Nucleus accumbens (tissue), 56 donors: ENCODE measurements around the gene SLC31A2.
"Not testable (repeated sequence)": the region's sequence is repeated elsewhere in the genome, so short reads cannot be mapped to it uniquely, and the experiment has no call there.

Experiments
- DNase-seq, 56 donors: peaks; one replicate each; lab custom pipeline; 2025; lab: John Stamatoyannopoulos, UW

SLC31A2 gene, protein sequence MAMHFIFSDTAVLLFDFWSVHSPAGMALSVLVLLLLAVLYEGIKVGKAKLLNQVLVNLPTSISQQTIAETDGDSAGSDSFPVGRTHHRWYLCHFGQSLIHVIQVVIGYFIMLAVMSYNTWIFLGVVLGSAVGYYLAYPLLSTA

DNA sequence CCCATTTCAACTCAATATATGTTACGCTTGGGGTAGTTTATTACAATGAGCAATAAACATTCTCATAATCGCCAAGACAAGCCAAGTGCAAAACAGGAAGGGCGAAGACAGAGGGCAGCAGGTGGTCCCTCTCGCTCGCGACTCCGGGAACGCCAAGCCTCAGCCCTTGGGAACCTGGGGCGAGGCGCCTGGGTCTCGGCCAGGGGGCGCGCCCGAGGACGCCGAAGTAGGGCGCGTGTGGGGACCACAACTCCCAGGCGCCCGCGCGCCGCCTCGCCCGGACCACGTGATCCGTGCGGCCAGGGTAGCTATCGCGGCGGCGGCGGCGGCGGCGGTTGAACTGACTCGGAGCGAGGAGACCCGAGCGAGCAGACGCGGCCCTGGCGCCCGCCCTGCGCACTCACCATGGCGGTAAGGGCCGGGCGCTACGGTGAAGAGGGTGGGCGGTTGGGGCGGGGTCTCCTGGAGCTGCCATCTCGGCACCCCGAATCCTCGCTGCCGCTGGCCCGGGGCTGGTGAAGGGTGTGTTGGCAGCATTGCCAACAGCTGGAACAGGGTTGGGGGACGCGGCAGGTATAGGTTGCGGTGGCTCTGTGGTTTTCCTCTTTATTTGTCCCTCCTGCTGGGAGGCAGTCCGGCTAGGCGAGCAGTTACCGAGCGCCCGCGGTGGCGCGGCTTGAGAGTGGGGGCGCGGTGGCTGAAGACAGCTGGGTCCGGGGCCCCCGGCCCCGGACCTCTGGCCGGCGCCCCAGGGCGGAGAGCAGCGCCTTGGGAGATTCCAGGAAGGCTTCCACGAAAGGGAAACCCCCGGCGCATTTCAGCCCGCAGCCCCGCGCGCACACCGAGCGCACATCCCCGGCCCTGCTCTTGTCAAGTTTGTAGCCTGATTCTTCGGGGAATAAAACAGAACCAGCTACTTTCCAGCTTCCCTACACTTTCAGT lies at the start of gene SLC31A2:
TSS of gene SLC31A2 (plus strand) at position 338 of the 942 bp plus-strand sequence. CDS start at position 406, 68 bp downstream.
- peak in 55 of 56 donors; percentile 47 to 95 (median 83) for DNase-seq

DNA sequence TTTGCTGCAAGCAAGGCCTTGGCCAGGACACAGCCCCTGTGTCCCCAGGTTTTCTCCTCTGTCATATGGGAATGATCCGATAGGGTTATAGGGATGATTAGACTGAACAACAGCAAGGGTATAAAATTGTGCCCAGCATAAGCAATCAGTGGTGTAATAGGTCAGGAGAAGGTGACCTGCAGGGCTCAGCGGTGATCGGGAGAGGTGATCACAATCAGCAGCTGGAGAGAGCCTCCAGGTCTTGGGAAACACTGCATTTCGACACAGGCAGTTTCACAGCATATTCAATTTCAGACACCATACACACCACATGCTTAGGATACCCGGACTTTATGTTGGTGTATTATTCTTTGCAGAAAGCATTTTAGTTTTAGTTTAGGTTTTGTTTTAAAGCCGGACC lies 45.5 kb upstream of the SLC31A2 start:
- DNase-seq: not testable (repeated sequence)

DNA sequence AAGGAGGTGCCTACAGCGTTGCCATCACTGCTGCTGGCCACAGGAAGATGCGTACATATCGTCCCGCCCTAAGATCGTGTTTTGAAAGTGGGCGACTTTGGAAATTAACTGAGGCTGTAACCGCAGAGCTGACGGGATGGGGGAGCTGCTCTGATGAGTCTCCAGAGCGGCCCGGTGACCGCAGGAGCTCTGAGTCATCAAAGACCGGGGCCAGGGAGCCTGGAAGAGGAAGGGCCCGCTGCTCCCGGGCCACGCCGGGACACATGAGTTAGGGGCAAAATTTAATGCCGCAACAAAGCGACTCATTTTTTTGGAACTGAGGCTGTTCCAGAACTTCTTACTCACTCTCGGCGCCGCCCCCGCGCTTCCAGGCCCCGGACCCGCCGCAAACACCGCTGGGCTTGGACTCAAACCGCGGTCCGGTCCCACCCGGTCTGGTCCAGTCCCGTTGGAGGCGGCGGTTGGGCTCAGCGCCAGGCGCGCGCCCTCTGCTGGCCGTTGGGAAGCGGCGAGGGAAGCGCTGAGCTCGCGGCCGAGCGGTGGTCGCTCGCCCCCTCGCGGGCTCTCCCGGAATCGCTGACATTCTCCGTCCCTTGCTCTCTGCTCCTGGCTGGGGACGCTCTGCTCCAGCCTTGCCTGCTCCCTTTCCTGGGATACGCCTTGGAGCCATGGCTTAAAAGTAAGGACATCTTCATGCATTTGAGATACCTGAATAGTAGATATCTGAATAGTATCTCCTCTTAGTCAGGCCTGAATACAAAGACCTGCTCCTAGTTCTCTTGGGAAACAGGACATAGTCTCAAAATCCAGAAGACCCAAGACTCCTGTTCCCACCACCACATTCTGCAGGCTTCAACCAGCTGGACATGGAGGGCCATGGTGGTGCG lies 39.5 kb upstream of the SLC31A2 start:
- peak in 13 of 56 donors; percentile 4 to 35 (median 15) for DNase-seq

DNA sequence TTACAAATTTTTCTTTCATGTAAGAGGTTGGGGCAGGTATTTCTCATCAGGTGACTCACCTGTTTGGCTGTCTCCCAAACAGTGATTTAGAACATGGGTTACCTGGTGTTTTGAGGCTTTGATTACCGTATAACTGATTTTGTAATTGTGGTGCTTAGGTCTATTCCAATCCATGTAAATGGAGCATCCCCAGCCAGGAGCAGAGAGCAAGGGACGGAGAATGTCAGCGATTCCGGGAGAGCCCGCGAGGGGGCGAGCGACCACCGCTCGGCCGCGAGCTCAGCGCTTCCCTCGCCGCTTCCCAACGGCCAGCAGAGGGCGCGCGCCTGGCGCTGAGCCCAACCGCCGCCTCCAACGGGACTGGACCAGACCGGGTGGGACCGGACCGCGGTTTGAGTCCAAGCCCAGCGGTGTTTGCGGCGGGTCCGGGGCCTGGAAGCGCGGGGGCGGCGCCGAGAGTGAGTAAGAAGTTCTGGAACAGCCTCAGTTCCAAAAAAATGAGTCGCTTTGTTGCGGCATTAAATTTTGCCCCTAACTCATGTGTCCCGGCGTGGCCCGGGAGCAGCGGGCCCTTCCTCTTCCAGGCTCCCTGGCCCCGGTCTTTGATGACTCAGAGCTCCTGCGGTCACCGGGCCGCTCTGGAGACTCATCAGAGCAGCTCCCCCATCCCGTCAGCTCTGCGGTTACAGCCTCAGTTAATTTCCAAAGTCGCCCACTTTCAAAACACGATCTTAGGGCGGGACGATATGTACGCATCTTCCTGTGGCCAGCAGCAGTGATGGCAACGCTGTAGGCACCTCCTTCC lies 37.9 kb upstream of the SLC31A2 start:
- not testable (repeated sequence) for DNase-seq

DNA sequence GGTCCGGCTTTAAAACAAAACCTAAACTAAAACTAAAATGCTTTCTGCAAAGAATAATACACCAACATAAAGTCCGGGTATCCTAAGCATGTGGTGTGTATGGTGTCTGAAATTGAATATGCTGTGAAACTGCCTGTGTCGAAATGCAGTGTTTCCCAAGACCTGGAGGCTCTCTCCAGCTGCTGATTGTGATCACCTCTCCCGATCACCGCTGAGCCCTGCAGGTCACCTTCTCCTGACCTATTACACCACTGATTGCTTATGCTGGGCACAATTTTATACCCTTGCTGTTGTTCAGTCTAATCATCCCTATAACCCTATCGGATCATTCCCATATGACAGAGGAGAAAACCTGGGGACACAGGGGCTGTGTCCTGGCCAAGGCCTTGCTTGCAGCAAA lies 32.0 kb upstream of the SLC31A2 start:
- DNase-seq: not testable (repeated sequence)

DNA sequence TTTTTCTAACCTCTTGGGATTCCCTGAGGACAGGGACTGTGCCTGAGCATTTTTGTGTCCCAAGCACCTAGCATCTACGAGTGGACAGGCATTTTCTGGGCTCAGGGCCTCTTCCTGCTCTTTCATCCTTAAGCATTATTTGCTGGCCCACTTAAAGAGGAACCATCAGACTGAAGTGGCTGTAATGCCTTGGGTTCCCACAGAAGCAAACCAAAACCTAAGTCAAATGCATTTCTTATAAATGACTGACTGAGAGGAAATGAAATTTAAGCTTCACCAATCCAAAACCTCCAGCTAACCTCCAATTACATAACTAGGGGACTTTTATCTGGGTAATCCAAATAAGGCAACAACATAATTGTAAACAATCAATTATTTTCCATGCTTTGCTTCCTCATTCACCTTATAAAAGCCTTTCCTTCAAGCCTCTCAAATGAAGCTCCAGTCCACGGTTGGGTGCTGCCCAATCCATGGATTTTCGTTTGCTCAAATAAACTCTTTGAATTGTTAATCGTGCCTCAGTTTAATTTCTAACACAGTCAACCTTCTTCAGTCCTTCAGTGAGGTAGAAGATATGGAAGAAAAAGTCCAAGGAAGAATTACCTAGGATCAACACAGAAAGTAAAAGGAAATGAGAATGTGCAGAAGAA lies 25.3 kb upstream of the SLC31A2 start:
- DNase-seq: no peak

DNA sequence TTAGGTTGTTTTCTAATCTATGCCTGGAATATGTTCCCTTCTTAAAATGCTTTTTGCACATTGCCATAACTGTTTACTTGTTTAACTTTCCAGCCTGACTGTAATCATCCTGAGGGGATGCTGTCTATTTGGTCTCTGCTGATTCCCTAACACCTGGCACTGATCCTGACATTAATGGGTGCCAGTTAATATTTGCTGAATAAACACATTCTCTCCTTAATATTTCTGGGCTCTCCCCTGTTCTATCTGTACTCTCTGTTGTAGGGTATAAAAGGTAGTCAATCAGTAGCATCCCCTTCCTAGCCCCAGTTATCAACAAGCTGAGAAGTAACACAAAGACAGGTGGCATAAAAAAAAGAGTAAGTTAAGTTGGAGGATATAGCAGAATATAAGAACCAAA lies 21.3 kb upstream of the SLC31A2 start:
- no peak for DNase-seq

DNA sequence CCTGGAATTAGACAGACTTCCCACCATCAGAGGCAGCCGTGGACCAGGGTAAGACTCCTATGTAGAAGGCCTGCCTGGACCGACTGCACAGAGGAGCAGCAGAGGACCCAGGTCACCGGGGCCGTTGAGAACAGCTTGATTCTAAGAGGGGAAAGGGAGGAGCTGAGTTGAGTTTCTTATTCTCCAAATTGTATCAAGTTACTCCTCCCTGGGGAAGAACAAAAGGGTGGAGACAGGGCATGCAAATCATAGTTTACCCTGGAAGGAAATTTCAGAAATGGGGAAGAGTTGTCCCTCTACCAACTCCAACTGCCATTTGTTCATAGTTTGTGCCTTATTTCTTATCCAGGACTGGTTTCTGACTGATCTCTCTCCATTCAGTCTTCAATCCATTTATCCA lies 20.9 kb upstream of the SLC31A2 start:
- no peak for DNase-seq

DNA sequence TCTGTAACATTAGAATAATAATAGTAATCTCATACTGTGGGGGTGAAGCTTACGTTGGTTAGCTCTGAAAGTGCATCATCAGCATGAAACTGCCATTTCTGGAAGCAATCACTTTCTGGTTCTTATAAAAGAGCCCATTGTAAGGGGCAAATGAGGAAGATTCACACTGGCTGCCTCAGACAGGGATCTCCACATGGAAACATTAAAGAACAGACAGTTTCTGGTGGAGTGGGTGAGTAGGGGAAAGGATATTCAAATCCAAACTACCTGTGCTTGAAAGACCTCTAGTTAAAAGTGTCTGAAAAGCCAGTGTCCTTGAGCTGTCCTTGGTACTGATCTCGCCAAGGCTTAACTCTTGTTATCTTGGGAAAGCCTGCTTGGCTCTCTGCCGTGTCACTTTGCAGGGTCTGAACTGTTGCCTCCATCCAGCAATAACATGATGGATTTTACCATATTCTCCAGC lies 19.1 kb upstream of the SLC31A2 start:
- peak in 6 of 56 donors; percentile 19 to 44 (median 29) for DNase-seq

DNA sequence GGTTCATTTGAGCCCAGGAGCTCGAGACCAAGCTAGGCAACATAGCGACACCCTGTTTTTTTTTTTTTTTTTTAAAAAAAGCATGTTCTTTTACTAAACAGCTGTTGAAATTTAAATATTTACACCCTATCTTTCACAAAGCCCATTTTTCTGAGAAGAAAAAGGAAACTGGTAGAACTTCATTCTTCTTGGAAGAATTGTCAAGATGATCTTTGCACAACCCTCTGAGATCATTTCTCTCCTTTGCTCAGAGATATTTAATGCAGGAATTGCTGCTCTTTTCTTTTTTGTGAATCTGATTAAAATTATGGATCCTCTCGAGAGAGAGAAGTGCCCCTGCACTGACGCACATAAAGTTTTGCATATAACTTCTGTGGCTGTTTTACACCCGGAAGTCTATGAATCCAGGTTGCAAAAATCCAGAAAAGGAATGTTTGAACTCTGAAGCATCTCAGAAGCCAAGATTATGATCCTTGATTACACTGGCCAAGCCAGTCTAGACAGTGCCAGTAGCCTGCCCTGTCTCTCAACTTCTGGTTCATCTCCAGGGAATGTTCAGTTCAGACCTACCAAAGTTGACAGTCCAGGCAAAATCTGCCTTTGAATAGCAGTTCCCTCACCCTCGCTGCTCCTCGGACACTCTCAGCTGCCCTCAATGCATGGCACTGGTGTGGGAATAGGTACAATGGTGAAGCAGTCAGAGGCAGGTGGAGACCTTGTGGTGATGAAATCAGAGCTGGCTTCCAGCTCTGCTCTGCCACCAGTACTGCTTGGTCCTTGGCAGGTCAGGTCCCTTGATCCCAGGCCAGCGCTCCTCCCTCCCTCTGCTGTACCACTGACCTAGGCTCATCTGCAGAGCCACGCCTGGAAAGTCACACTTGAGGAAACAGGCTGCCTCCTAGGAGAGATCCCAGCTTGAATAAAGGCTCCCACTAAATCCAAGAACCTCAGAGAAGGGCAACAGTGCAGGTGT lies 13.3 kb upstream of the SLC31A2 start:
- DNase-seq: no peak

DNA sequence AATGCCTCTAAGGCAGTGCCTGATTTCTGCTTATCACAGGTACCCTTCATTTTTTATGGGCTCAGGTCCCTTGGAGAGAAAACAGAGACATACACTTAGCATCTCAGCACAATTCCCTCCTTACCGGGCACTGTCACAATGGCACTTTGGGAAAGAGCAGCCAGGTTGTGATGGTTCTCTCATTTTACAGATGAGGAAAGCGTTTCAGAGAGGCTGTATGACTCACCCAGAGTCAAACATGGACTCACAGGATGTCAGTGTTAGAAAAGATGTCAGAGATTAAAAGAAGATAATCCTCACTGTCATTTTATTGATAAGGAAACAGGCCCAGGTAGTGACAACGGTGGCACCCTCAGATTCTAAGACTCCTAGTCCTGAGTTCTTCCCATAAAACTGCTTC lies 12.0 kb upstream of the SLC31A2 start:
- no peak for DNase-seq

DNA sequence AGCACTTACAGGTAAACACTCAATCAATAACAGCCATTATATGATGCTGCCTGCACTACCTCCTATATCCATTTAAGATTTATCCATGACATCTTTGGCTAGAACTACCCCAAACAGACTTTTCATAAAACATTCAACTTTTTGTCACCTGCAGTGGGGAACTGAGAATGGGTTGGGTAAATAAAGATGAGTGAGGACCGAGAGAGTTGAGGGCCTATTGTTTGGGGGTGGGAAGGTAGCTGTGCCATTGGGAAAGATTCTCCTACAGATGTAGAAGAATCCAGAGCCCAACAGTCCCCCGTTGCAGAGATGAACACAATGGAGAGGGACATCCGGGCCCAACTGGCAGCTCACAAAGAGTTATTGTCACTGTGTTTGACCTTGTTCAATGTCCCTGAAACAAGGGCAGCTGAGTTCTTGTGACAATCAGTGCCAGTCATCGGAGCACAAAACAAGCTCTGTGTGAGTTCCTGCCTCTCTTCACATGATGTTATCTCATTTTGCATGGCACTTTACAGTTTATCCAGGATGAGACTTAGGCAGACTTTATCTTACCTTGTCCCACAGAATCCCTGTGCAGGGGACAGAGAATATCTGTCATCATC lies 11.5 kb upstream of the SLC31A2 start:
- peak in 52 of 56 donors; percentile 33 to 95 (median 82) for DNase-seq

DNA sequence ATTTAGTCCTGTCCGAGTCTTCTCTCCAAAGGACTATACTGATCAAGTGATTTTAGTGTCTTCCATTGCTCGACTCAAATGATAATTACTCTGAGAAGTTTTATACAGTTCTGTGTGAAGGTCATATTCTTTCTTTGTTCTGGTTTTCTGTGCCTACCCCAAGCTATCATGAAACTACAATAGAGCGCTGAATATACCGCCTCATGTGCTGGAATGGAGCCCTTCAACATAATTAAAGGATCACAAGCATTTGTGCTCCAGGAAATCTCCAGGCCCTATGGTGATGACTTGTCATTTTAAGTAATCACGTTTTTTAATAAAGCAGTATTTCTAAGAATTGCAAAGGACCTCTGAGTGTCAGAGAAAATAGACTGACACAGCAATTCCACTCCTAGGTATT lies 10.9 kb upstream of the SLC31A2 start:
- peak in 1 of 56 donors; percentile 49 for DNase-seq

DNA sequence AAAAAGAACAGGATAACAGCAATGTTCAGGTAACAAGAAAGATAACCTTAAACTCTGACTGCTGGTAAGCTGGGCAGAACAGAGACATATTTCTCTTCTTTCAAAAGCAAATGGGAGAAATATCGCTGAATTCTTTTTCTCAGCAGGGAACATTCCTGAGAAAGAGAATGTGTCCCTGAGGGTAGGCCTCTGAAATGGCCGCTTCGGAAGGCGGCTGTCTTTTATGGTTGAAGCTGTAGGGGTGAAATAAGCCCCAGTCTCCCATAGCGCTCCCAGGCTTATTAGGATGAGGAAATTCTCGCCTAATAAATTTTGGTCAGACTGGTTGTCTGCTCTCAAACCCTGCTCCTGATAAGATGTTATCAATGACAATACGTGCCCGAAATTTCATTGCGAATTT lies 9.9 kb upstream of the SLC31A2 start:
- not testable (repeated sequence) for DNase-seq

DNA sequence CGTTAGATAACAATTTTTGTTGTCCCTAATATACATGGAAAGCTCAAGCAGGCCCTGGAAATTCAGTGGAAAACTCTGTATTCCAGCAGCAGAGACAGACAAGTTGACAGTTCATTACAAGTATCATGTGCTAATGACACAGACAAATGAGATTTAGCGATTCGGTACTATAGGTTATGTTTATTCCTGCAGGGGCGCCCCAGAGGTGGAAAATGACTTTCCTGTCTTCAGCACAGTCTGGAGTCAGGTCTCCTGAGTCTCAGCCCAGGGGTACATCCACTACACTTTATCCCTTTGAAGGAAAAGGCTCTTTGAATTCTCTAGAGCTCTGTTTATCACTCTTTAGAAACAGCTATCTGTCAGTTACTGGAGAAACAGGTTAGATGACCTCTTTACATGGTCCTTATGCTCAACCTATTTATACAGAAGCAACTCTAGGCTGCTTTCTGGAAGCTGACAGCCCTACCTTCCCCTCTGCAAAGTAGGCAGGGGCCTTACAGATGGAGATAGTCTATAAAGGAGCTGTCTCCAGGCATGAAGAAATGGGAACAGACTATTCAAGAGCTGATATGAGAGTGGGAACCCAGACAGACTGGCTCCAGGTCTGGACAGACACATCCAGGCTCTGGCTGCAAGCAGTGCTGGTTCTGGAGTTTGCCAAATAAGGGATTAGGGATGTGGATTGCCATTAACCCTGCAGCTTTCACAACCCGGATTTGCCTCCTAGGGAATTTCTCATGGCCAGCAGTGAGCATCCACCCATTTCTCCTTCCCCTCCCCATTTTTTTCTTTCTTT lies 7.2 kb upstream of the SLC31A2 start:
- no peak for DNase-seq

DNA sequence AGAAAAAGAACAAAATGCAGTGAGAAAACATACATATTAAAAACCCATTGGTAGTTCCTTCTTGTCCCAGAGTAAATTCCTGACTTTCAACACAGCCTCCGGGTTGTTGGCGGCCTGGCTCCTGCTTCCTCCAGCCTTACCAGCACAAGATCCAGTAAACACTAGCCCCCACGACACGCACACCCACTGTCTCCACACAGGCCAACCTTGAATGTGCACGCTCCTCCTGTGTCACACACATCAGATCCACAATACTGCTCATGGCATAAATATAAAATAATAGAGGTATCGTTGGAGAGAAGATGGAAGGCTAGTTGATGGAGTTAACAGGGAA lies 2.5 kb upstream of the SLC31A2 start:
- DNase-seq: no peak
